Kidney epithelial cell (primary cell): ENCODE measurements around the gene OR2A12. TPM values are rescaled to one million over a fixed set of nuclear protein-coding genes. Genes with fewer than 3 reads are reported as not detected.

Experiments used
- DNase-seq: peaks from one replicate; pipeline ENCODE4 v3.0.0-alpha.2; 2010; ENCODE audit warnings: low read depth
- H3K27me3 ChIP-seq: 2 replicates; pipeline ENCODE4 v1.6.0; 2011; ENCODE audit warnings: low read length; ENCODE audit not compliant: control insufficient read depth, insufficient read depth
- H3K36me3 ChIP-seq: 2 replicates; pipeline ENCODE4 v1.5.1; 2011; ENCODE audit warnings: low read length; ENCODE audit not compliant: control insufficient read depth, insufficient read depth
- H3K4me3 ChIP-seq: 2 replicates; pipeline ENCODE4 v1.5.1; 2011; ENCODE audit warnings: low read depth, mild to moderate bottlenecking, control low read depth, low read length
- total RNA-seq: library from RNA; depleted of rRNA; stranded (reverse); fragments of >200 nt; gene quantifications from 2 replicates; pipeline ENCODE4 v1.2.3, GENCODE V29; 2015
- TF ChIP-seq, protein P1 (sequence below): IDR thresholded peaks from 2 replicates; pipeline ENCODE4 v1.5.1; 2011; ENCODE audit warnings: mild to moderate bottlenecking, moderate library complexity, low read length, control low read depth, inconsistent platforms; ENCODE audit not compliant: insufficient read depth, poor library complexity, severe bottlenecking

Gene OR2A12
- total RNA-seq, 1 donor from 2014 or later: not detected

- Histone ChIP-seq H3K36me3 (no peaks in the 10 kb centered on the region), H3K4me3 (no peak overlapping the region), H3K27me3 (no peaks in the 10 kb centered on the region)
- DNase-seq: no peak
- TF ChIP-seq, protein P1, sequence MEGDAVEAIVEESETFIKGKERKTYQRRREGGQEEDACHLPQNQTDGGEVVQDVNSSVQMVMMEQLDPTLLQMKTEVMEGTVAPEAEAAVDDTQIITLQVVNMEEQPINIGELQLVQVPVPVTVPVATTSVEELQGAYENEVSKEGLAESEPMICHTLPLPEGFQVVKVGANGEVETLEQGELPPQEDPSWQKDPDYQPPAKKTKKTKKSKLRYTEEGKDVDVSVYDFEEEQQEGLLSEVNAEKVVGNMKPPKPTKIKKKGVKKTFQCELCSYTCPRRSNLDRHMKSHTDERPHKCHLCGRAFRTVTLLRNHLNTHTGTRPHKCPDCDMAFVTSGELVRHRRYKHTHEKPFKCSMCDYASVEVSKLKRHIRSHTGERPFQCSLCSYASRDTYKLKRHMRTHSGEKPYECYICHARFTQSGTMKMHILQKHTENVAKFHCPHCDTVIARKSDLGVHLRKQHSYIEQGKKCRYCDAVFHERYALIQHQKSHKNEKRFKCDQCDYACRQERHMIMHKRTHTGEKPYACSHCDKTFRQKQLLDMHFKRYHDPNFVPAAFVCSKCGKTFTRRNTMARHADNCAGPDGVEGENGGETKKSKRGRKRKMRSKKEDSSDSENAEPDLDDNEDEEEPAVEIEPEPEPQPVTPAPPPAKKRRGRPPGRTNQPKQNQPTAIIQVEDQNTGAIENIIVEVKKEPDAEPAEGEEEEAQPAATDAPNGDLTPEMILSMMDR: no peak
Measured at GRCh38 chr7:144100607-144101006, 14.5 kb downstream of the OR2A12 start.

- H3K36me3 ChIP-seq: no peaks in the 10 kb centered on the region
- no peak for DNase-seq
- H3K4me3 ChIP-seq: no peak overlapping the region
- no peaks in the 10 kb centered on the region for H3K27me3 ChIP-seq
- TF ChIP-seq, protein P1: no peak
Measured at GRCh38 chr7:144102041-144102440, 16.0 kb downstream of the OR2A12 start.

DNA sequence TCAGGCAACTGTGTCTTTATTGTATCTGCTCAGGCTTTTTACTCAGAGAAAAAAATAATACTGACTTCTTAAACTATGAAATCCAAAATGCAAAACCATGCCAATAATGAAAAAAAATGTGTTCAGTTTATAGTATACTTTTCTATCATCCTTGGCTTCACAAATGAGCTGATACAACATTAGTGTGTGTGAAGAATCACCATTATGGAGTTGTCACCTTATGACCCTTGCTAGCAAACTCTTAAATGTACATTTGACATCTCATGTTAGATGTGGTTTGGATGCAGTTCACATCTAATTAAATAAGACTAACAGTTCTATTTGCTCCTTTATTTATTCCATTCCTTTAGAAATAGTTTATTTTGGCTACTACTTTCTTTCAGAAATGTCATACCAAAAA lies 19.1 kb downstream of the OR2A12 start:
- DNase-seq: no peak
- Histone ChIP-seq H3K36me3 (no peaks in the 10 kb centered on the region), H3K27me3 (no peaks in the 10 kb centered on the region), H3K4me3 (no peak overlapping the region)
- TF ChIP-seq, protein P1: no peak

GRCh38 chr7:144109283-144109682 lies 23.2 kb downstream of the OR2A12 start, which contains the start of gene OR2A2:
OR2A2 (plus strand) TSS chr7:144109583; CDS start chr7:144109583, 0 bp downstream.
- no peak within 1 kb of the TSS for H3K4me3 ChIP-seq
- TF ChIP-seq, protein P1: no peak
- H3K27me3 ChIP-seq: no peaks in the 10 kb centered on the region
- H3K36me3 ChIP-seq: no peaks in the 10 kb centered on the region
- no peak for DNase-seq

DNA sequence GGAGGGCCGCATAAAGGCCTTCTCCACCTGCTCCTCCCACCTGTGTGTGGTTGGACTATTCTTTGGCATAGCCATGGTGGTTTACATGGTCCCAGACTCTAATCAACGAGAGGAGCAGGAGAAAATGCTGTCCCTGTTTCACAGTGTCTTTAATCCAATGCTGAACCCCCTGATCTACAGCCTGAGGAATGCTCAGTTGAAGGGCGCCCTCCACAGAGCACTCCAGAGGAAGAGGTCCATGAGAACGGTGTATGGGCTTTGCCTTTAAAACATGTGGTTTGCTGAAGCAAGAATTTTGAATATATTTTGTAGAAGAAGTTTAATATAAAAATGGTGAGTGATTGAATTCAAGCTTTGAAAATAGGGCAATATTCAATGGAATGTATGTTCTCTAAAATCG lies 24.2 kb downstream of the OR2A12 start:
- H3K27me3 ChIP-seq: no peaks in the 10 kb centered on the region
- H3K4me3 ChIP-seq: no peak overlapping the region
- TF ChIP-seq, protein P1: no peak
- DNase-seq: no peak
- no peaks in the 10 kb centered on the region for H3K36me3 ChIP-seq

- Histone ChIP-seq H3K27me3 (no peaks in the 10 kb centered on the region), H3K4me3 (no peak overlapping the region)
- TF ChIP-seq, protein P1: no peak
Measured at GRCh38 chr7:144113651-144114050, 27.6 kb downstream of the OR2A12 start.

More at GRCh38 chr7:144113651-144114050, 27.6 kb downstream of the OR2A12 start:
- no peaks in the 10 kb centered on the region for H3K36me3 ChIP-seq
- DNase-seq: no peak
